ENCODE results near the gene PLEKHG7. TPM values are rescaled to one million over a fixed set of nuclear protein-coding genes. Genes with fewer than 3 reads are reported as not detected.

The PLEKHG7 gene
- total and polyA plus RNA-seq, 2 donors (not counting 1 experiment from before 2014, with no cell fraction given) = 7.5 to 23.2 TPM

- H3K9ac ChIP-seq (ENCODE audit: low read length) = no peak overlapping the region
- ATAC-seq (ENCODE audit: low read depth) (no peak), DNase-seq (no peak)
- no peak overlapping the region for H3K4me2 ChIP-seq (replicated peaks; ENCODE audit: low read depth, low read length, poor library complexity, severe bottlenecking)
- no peaks in the 10 kb centered on the region for H3K4me1 ChIP-seq (ENCODE audit: control insufficient read depth in 2 of 2, insufficient read depth in 2 of 2, low read length in 2 of 2)
- POLR2A ChIA-PET = no interaction called here
- H3K9me3 ChIP-seq (ENCODE audit: control extremely low read depth in 1 of 3, control insufficient read depth in 2 of 3, insufficient read depth in 1 of 3, low read length in 2 of 3) = no peaks in the 10 kb centered on the region
- Mint-ChIP-seq H3K4me1 (peaks cover 2% of the 10 kb centered on the region), H3K27ac (no peak overlapping the region), H3K4me3 (no peak overlapping the region), H3K27me3 (peaks cover 8% of the 10 kb centered on the region), H3K9me3 (ENCODE audit: insufficient read depth) (no peaks in the 10 kb centered on the region)
- no peak overlapping the region for H3K27ac ChIP-seq (ENCODE audit: low read length in 2 of 2)
- WGBS (ENCODE audit: insufficient coverage) = 100% methylated on average over 1 of the region's 1 CpG
- no peaks in the 10 kb centered on the region for H3K36me3 ChIP-seq (replicated peaks in 1 of 2; ENCODE audit: control extremely low read depth in 1 of 2, control insufficient read depth in 1 of 2, extremely low read depth in 1 of 2, insufficient read depth in 2 of 2, low read length in 1 of 2)
- intact Hi-C loops (cut with micrococcal nuclease) = loop anchor here (5.0 kb wide), 2 partner anchors 663 to 1678 kb away; no protein-coding TSS in a partner anchor
- no peak overlapping the region for H3K4me3 ChIP-seq (ENCODE audit: control extremely low read depth in 1 of 5, extremely low read depth in 1 of 5, insufficient read depth in 1 of 5, low read depth in 2 of 5, low read length in 4 of 5)
- H3K27me3 ChIP-seq (replicated peaks in 1 of 4; ENCODE audit: control extremely low read depth in 1 of 4, control insufficient read depth in 3 of 4, insufficient read depth in 4 of 4, low read length in 3 of 4) = no peaks in the 10 kb centered on the region
- CTCF ChIA-PET = interaction anchor here (1.1 to 3.0 kb wide), 4 partner anchors 9 to 1294 kb away, joined by 3 to 10 read pairs (median 6); no protein-coding TSS in a partner anchor
- no peaks in the 10 kb centered on the region for H3K79me2 ChIP-seq (ENCODE audit: control insufficient read depth, insufficient read depth, low read length)
- TF ChIP-seq CTCF (IDR thresholded peaks at IDR 0.05) (no peak), EZH2 (IDR thresholded peaks at IDR 0.05; ENCODE audit: borderline replicate concordance, insufficient read depth, low read depth, low read length, poor library complexity, severe bottlenecking) (no peak)
- no peaks in the 10 kb centered on the region for H4K20me1 ChIP-seq (ENCODE audit: control insufficient read depth, insufficient read depth, low read length, poor library complexity, severe bottlenecking)
- no peak overlapping the region for H2AFZ ChIP-seq (ENCODE audit: insufficient read depth, low read depth, low read length, poor library complexity, severe bottlenecking)
Observed at GRCh38 chr12:92654929-92655328, 47.9 kb upstream of the PLEKHG7 start.

GRCh38 chr12:92656911-92657310 is 45.9 kb upstream of the PLEKHG7 start:
- ChIA-PET POLR2A (no interaction called here), CTCF (interaction anchor here (1.7 kb wide), 1 partner anchor 8 kb away, joined by 5 read pairs; no protein-coding TSS in a partner anchor)
- DNase-seq = no peak

More at GRCh38 chr12:92656911-92657310, 45.9 kb upstream of the PLEKHG7 start:
- H3K27me3 Mint-ChIP-seq = no peaks in the 10 kb centered on the region
- no peak overlapping the region for H3K27ac ChIP-seq (ENCODE audit: low read length in 2 of 2)
- no peak for ATAC-seq (ENCODE audit: low read depth)
- no peaks in the 10 kb centered on the region for H3K9me3 ChIP-seq (ENCODE audit: control extremely low read depth in 1 of 3, control insufficient read depth in 2 of 3, insufficient read depth in 1 of 3, low read length in 2 of 3)
- no peak overlapping the region for H3K4me2 ChIP-seq (replicated peaks; ENCODE audit: low read depth, low read length, poor library complexity, severe bottlenecking)
- H3K9me3 Mint-ChIP-seq (ENCODE audit: insufficient read depth) = peaks cover 2% of the 10 kb centered on the region
- H3K36me3 ChIP-seq (replicated peaks in 1 of 2; ENCODE audit: control extremely low read depth in 1 of 2, control insufficient read depth in 1 of 2, extremely low read depth in 1 of 2, insufficient read depth in 2 of 2, low read length in 1 of 2) = no peaks in the 10 kb centered on the region
- TF ChIP-seq EZH2 (IDR thresholded peaks at IDR 0.05; ENCODE audit: borderline replicate concordance, insufficient read depth, low read depth, low read length, poor library complexity, severe bottlenecking) = no peak
- TF ChIP-seq CTCF (IDR thresholded peaks at IDR 0.05) = no peak
- H3K79me2 ChIP-seq (ENCODE audit: control insufficient read depth, insufficient read depth, low read length) = no peaks in the 10 kb centered on the region
- no peak overlapping the region for H2AFZ ChIP-seq (ENCODE audit: insufficient read depth, low read depth, low read length, poor library complexity, severe bottlenecking)
- H3K4me3 Mint-ChIP-seq = no peak overlapping the region
- H3K4me3 ChIP-seq (ENCODE audit: control extremely low read depth in 1 of 5, extremely low read depth in 1 of 5, insufficient read depth in 1 of 5, low read depth in 2 of 5, low read length in 4 of 5) = no peak overlapping the region
- H3K27ac Mint-ChIP-seq = no peak overlapping the region
- no peaks in the 10 kb centered on the region for H3K4me1 Mint-ChIP-seq
- H3K4me1 ChIP-seq (ENCODE audit: control insufficient read depth in 2 of 2, insufficient read depth in 2 of 2, low read length in 2 of 2) = no peaks in the 10 kb centered on the region
- no peaks in the 10 kb centered on the region for H3K27me3 ChIP-seq (replicated peaks in 1 of 4; ENCODE audit: control extremely low read depth in 1 of 4, control insufficient read depth in 3 of 4, insufficient read depth in 4 of 4, low read length in 3 of 4)
- no peaks in the 10 kb centered on the region for H4K20me1 ChIP-seq (ENCODE audit: control insufficient read depth, insufficient read depth, low read length, poor library complexity, severe bottlenecking)
- WGBS (ENCODE audit: insufficient coverage) = no CpG with 5 or more reads among the region's 1 CpG
- no peak overlapping the region for H3K9ac ChIP-seq (ENCODE audit: low read length)
- intact Hi-C loops (cut with micrococcal nuclease) = no loop called here

Data from B cell (primary cell).